HG02973 (cell line): ENCODE data around the gene CARS2.
"Not testable (repeated sequence)": the region's sequence is repeated elsewhere in the genome, so short reads cannot be mapped to it uniquely, and the experiment has no call there.

Source experiments
- ATAC-seq: cut with Tn5 transposase; IDR thresholded peaks from one replicate; pipeline ENCODE4 v1.9.1; 2021; ENCODE audit warnings: moderate library complexity; ENCODE audit not compliant: unreplicated experiment

CARS2 gene

DNA sequence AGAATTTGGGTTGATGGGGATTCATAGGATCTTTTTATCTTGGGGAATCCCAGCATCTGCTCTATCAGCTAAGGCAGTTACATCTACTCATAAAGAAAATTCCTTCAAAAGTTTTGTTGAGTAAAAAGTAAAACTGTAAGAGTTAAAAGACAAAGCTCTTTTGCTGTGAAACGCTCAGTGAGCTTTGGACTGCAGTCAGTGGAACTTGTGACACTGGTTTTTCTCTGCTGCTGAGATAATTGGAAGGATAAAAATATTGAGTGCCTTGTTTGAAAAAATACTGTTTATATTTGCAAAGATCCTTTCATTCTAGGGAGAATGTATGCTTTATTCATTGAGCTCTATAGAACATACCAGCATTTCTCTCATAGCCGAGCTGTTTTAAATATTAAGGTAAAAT, 85.3 kb downstream of the CARS2 start:
- no peak for ATAC-seq

- no peak for ATAC-seq
Measured at GRCh38 chr13:110618780-110619179, 87.1 kb downstream of the CARS2 start.

- no peak for ATAC-seq
Measured at GRCh38 chr13:110618167-110618566, 87.7 kb downstream of the CARS2 start.

DNA sequence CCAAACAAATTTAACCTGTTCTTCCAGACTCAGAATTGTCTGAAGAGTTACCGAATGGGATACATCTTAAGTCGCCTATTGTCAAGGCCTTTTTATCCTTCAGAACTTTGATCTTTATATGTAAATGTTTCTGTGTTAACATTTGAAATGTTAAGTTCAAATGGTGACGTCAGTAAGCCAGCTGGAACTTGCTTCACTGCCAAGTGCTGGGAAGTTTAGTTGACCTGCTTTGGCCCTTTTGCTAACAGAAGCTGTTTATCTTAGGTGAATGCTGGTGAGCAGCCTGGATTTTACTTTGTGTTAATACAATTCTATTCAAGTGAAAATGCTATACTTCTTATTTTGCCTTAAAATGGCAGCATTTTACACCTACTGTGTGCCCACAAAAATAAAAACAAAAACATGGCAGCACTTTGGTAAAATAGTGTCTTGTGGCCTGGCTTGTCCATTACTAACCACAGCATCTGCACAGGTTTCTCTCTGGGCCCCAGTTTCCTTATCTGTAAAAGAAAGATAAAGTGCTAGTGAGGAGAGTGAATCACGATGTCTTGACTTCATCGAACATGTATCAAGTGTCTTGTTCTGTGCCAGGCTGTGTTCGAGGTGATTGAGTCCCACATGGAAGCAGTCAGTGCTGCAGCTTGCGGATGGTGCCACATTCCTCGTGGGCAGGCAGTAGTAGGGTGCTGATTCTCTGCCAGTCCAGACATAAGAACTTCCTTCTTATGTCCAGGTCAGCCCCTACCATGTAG, 88.4 kb downstream of the CARS2 start:
- ATAC-seq = no peak

- ATAC-seq = peak; percentile 47
Measured at GRCh38 chr13:110616103-110617101, 89.5 kb downstream of the CARS2 start.

GRCh38 chr13:110615322-110616102, 90.4 kb downstream of the CARS2 start, which contains the start of gene NAXD:
Gene NAXD (plus strand): TSS chr13:110615545. CDS start chr13:110615602, 57 bp downstream.
- ATAC-seq = peak; percentile 71

GRCh38 chr13:110615005-110615321, 91.0 kb downstream of the CARS2 start:
- no peak for ATAC-seq

- ATAC-seq = peak; percentile 56
Measured at GRCh38 chr13:110610955-110611595, 94.8 kb downstream of the CARS2 start.

DNA sequence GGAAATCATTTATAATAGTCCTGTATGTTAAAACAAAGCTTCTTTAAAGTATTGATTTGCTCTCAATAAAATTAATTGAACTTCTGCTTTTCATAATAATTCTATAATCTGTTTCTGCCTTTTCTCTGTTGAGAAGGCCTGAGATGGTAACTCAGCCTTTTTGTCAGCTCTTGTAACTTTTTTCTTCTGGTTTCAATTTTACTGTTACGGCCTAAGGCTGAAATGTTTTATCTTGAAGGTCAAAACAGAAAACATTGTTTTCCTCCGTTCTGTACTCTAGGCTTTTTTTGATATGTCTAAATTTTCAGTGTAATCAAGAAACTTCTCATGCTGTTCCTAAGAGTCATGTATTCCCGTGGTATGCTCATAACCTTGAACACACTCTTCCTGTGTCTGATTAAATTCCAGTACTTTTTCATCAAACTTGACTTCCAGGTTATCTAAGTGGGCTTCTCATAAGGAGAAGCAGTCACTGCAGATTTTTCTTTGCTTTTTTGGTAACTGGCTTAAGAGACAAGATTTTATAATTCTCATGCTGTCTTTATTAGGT, 98.2 kb downstream of the CARS2 start:
- ATAC-seq = no peak

DNA sequence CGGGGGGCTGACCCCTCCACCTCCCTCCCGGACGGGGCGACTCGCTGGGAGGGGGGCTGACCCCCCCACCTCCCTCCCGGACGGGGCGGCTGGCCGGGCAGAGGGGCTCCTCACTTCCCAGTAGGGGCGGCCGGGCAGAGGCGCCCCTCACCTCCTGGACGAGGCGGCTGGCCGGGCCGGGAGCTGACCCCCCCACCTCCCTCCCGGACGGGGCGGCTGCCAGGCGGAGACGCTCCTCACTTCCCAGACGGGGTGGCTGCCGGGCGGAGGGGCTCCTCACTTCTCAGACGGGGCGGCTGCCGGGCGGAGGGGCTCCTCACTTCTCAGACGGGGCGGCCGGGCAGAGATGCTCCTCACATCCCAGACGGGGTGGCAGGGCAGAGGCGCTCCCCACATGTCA, 99.6 kb downstream of the CARS2 start:
- not testable (repeated sequence) for ATAC-seq

DNA sequence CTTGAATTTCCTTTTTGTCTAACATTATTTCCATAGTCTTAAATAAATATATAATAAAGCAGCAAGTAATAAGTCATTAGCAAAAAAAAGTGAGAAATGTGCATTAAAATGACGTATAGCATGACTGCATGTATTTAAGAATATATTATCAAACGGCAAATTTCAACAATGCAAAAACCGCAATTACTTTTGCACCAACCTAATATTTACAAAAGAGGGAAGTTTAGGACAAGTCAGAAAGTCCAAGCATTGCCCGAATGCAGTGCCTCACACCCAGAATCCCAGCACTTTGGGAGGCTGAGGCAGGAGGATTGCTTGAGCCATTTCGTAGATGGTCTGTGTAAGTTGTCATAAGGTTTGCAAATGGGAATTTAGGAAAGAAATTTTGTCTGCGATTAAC, 100.8 kb downstream of the CARS2 start:
- ATAC-seq = no peak

DNA sequence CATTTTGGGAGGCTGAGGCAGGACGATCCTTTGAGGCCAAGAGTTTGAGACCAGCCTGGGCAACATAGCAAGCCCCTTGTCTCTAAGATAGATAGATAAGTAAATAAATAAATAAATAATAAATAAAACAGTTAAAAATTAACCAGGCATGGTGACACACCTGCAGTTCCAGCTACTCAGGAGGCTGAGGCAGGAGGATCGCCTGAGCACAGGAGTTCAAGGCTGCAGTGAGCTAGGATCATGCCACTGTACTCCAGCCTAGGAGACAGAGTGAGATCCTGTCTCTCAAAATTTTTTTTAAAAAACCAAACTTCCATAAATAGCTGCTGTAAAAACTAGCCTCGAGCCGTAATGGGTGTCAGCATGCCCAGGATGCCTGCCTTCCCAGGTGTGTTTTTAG, 104.9 kb downstream of the CARS2 start:
- no peak for ATAC-seq

DNA sequence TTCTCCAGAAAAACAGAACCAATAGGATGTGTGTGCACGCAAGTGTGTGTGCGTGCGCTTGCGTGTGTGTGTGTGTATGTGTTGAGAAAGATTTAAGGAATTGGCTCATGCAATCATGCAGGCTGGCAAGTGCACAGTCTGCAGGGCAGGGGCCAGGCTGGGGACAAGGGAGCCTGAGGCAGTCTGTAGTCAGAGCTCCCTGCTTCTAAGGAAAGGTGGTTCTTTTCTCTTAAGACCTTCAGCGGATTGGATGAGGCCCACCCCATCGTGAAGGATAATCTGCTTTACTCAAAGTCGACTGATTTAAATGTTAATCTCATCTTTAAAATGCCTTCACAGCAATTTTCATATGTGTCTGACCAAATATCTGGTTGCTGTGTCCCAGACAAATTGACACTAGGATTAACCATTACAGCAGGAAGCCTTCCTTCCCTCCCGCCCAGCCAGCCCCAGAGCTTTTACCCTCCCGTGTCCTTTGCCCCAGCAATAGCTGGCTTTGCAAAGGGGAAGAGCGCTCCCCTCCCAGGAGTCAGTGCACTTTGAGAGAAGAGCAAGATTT, 105.6 kb downstream of the CARS2 start:
- no peak for ATAC-seq

DNA sequence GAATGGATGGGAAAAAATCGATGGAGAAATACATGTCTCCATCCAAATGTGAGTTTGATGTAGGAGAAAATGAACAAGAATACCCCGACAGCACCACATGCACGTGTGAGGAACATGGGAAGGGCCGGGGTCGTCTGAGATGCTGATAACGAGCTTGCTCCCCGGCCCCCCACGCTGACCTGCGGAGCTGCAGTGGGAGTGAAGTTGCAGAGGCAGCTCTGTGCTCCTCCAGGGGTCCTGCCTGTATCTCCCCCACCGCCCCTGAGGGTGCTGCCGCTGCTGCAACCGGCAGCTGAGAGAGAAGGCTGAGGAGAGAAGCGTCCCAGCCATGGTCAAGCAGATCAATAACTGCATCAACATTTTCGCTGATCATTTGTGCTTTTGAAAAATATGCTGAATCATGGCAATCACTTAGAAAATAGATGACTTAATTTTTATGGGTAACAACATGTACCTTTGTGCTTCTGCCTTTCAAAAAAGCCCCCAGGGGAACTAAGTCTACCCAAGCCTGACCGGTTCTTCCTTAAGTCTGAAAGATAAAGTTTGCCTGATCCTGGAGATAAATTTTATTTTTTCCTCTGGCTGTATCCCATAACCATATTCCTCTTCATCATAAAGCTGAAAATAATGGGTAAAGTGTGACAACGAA, 108.8 kb downstream of the CARS2 start:
- no peak for ATAC-seq

DNA sequence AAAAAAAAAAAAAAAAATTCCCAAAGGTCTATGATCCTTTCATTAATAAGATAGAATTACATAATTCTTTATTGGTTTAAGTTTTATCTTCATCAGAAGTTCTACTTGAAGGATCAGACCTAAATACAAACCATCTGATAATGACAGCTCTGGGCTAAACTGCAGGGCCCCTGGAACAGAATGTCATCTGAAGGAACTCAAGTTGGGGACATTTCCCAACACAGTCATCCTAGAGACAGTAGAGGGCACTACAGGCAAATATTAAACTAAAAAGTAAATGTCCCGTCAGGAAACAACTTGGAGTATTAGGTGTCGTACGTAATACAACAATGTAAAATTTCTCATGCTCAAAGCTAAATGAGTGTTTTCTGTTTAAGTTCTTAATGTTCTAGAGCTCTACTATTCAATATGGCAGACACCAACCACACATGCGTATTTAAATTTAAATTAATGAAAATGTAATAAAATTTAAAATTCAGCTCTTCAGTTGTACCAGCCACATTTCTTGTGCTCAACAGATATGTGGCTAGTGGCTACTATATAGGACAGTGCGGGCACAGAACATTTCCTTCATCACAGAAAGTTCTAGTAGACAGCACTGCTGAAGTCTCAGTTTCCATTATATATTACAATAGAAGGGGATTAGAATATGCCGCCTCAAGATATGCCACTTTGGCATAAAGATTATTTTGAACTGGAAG, 112.3 kb downstream of the CARS2 start:
- ATAC-seq = peak; percentile 86

GRCh38 chr13:110592665-110593064, 113.3 kb downstream of the CARS2 start:
- ATAC-seq = no peak
